Loucy (cell line): ENCODE results near the gene UBE2J1.

ENCODE experiments used
- EZH2phosphoT487 ChIP-seq: fragments of 200-600 bp; IDR thresholded peaks from 2 replicates; pipeline ENCODE4 v1.6.1; 2018; ENCODE audit warnings: antibody characterized with exemption, mild to moderate bottlenecking, moderate library complexity, borderline replicate concordance
- TF ChIP-seq, protein P1 (sequence below): fragments of 200-600 bp; sonication (generic); conservative IDR thresholded peaks from 2 replicates; pipeline ENCODE4 v1.5.1; 2014; ENCODE audit warnings: mild to moderate bottlenecking, antibody characterized with exemption, low read length

DNA sequence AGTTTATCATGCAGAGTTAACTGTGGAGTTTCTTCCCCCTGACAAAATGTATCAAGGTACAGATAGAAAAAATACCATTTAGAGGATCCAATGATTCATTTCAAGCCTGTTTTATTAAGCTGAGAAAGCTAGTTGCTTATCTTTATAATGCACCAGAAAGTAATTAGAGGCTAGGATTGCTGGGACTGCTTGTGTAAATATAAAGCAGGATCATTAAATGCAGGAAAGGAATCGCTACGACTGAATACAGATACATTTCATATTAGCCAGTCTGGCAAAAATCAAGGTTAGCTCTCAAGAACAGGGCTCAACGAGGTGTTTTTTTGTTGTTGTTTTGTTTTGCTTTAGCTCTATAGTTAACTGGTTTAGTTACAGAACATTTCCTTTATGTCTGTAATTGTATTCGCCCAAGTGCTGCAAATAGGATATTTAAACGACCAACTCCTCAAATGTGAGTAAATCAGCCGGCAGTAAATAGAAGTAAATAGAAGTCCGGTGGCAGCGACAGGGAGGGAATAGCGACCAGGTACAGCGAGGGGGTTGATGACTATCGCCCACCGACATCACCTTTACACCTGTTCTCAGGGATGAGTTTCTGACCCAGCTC lies 748 bp downstream of the UBE2J1 start:
- TF ChIP-seq, protein P1, sequence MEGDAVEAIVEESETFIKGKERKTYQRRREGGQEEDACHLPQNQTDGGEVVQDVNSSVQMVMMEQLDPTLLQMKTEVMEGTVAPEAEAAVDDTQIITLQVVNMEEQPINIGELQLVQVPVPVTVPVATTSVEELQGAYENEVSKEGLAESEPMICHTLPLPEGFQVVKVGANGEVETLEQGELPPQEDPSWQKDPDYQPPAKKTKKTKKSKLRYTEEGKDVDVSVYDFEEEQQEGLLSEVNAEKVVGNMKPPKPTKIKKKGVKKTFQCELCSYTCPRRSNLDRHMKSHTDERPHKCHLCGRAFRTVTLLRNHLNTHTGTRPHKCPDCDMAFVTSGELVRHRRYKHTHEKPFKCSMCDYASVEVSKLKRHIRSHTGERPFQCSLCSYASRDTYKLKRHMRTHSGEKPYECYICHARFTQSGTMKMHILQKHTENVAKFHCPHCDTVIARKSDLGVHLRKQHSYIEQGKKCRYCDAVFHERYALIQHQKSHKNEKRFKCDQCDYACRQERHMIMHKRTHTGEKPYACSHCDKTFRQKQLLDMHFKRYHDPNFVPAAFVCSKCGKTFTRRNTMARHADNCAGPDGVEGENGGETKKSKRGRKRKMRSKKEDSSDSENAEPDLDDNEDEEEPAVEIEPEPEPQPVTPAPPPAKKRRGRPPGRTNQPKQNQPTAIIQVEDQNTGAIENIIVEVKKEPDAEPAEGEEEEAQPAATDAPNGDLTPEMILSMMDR: no peak
- TF ChIP-seq EZH2phosphoT487: no peak
